ENCODE measurements around the gene FGF14. TPM values are rescaled to one million over a fixed set of nuclear protein-coding genes. Genes with fewer than 3 reads are reported as not detected.

The FGF14 gene
- total and polyA plus RNA-seq, 2 of the 4 experiments (the other 2 are of a cell fraction): under 0.01 TPM; not detected in 1

DNA sequence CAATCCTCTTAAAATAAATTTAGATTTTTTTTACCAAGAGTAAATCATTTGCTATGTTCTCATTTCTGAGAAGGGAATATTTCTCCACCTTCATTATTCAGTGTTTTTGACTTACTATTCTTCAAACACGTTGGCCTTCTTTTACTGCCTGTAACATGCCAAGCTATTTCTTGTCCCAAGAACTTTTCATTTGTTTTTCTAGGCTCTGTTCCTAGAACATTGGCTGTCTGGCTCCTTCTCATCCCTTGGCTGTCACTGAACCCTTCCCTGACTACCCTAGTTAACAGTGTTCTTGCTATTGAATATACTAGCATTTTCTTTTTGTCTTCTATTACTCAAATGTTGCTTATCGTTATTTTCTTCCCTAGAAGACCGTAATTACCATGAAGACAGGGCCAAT lies 701.2 kb downstream of the FGF14 start:
- H4K91ac ChIP-seq (ENCODE audit: insufficient read depth, low read depth, low read length): no peak overlapping the region
- no peaks in the 10 kb centered on the region for H3K4me1 ChIP-seq (ENCODE audit: control insufficient read depth, insufficient read depth, low read length)
- H3K14ac ChIP-seq (replicated peaks; ENCODE audit: low read depth, low read length): no peak overlapping the region
- H3K4me2 ChIP-seq (ENCODE audit: low read depth, low read length): no peak overlapping the region
- no peak overlapping the region for H2AK5ac ChIP-seq (ENCODE audit: low read depth, low read length)
- H3K9me1 ChIP-seq (ENCODE audit: insufficient read depth, low read length): no peaks in the 10 kb centered on the region
- no peak overlapping the region for H2BK20ac ChIP-seq (ENCODE audit: low read depth, low read length)
- DNase-seq (no peak), ATAC-seq (ENCODE audit: low read depth) (no peak)
- H3K9me3 ChIP-seq (ENCODE audit: control insufficient read depth, insufficient read depth, low read length): no peaks in the 10 kb centered on the region
- WGBS, 2 experiments (ENCODE audit: extremely low coverage in 2 of 2, insufficient read length in 1 of 2): 100% methylated on average over 1 of the region's 3 CpGs; no CpG with 5 or more reads in 1 of the 2 experiments
- dilution Hi-C loops (cut with HindIII; ENCODE audit: low sequenced_read_pairs, unreplicated experiment) (no loop called here), in situ Hi-C loops (cut with MboI; ENCODE audit: low sequenced_read_pairs) (no loop called here), intact Hi-C loops (cut with micrococcal nuclease) (no loop called here)
- no peak overlapping the region for H3K4me3 ChIP-seq (ENCODE audit: insufficient read depth, low read depth, low read length)
- H3K23ac ChIP-seq (ENCODE audit: low read depth, low read length): no peak overlapping the region
- H3K56ac ChIP-seq (ENCODE audit: extremely low read depth, insufficient read depth, low read length): no peak overlapping the region
- no peak overlapping the region for H2BK15ac ChIP-seq (ENCODE audit: low read depth, low read length)
- no peaks in the 10 kb centered on the region for H4K20me1 ChIP-seq (ENCODE audit: insufficient read depth, low read length)
- H3K36me3 ChIP-seq (ENCODE audit: control insufficient read depth, insufficient read depth, low read length): no peaks in the 10 kb centered on the region
- no peak overlapping the region for H4K5ac ChIP-seq (ENCODE audit: low read depth, low read length)
- CTCF ChIA-PET: no interaction called here
- H3K9ac ChIP-seq (ENCODE audit: low read depth, low read length): no peak overlapping the region
- no peak overlapping the region for H4K8ac ChIP-seq (ENCODE audit: low read depth in 2 of 2, low read length in 2 of 2)
- H3K4ac ChIP-seq (ENCODE audit: low read depth, low read length): no peak overlapping the region
- H2BK5ac ChIP-seq (ENCODE audit: low read depth, low read length, poor library complexity, severe bottlenecking): no peak overlapping the region
- H2AFZ ChIP-seq (replicated peaks; ENCODE audit: low read length, poor library complexity): no peak overlapping the region
- H3K27me3 ChIP-seq (ENCODE audit: control insufficient read depth, insufficient read depth, low read length): no peaks in the 10 kb centered on the region
- TF ChIP-seq CHD1 (IDR thresholded peaks at IDR 0.05; ENCODE audit: low read depth, low read length) (no peak), MXI1 (IDR thresholded peaks at IDR 0.05; ENCODE audit: borderline replicate concordance, low read depth, low read length) (no peak), BHLHE40 (IDR thresholded peaks at IDR 0.05; ENCODE audit: low read depth, low read length) (no peak), NFE2L2 (IDR thresholded peaks at IDR 0.05; ENCODE audit: low read depth, low read length) (no peak), RFX5 (IDR thresholded peaks at IDR 0.05; ENCODE audit: low read depth, low read length) (no peak), RAD21 (IDR thresholded peaks at IDR 0.05; ENCODE audit: low read length) (no peak), CEBPB (IDR thresholded peaks at IDR 0.05; ENCODE audit: low read depth, low read length) (no peak), RCOR1 (IDR thresholded peaks at IDR 0.05; ENCODE audit: insufficient replicate concordance, low read length) (no peak), POLR2A (IDR thresholded peaks at IDR 0.05; ENCODE audit: low read depth, low read length) (no peak), MAZ (IDR thresholded peaks at IDR 0.05; ENCODE audit: borderline replicate concordance, low read depth, low read length) (no peak), FOS (IDR thresholded peaks at IDR 0.05; ENCODE audit: low read depth, low read length) (no peak), MAFK (IDR thresholded peaks at IDR 0.05; ENCODE audit: low read depth, low read length) (no peak), SMC3 (IDR thresholded peaks at IDR 0.05; ENCODE audit: low read depth, low read length) (no peak)
- TF ChIP-seq, protein P1, sequence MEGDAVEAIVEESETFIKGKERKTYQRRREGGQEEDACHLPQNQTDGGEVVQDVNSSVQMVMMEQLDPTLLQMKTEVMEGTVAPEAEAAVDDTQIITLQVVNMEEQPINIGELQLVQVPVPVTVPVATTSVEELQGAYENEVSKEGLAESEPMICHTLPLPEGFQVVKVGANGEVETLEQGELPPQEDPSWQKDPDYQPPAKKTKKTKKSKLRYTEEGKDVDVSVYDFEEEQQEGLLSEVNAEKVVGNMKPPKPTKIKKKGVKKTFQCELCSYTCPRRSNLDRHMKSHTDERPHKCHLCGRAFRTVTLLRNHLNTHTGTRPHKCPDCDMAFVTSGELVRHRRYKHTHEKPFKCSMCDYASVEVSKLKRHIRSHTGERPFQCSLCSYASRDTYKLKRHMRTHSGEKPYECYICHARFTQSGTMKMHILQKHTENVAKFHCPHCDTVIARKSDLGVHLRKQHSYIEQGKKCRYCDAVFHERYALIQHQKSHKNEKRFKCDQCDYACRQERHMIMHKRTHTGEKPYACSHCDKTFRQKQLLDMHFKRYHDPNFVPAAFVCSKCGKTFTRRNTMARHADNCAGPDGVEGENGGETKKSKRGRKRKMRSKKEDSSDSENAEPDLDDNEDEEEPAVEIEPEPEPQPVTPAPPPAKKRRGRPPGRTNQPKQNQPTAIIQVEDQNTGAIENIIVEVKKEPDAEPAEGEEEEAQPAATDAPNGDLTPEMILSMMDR (conservative IDR thresholded peaks at IDR 0.05; ENCODE audit: low read depth, low read length): no peak
- TF ChIP-seq, protein P2, sequence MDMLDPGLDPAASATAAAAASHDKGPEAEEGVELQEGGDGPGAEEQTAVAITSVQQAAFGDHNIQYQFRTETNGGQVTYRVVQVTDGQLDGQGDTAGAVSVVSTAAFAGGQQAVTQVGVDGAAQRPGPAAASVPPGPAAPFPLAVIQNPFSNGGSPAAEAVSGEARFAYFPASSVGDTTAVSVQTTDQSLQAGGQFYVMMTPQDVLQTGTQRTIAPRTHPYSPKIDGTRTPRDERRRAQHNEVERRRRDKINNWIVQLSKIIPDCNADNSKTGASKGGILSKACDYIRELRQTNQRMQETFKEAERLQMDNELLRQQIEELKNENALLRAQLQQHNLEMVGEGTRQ (IDR thresholded peaks at IDR 0.05; ENCODE audit: low read depth, low read length): no peak
- TF ChIP-seq, protein P3, sequence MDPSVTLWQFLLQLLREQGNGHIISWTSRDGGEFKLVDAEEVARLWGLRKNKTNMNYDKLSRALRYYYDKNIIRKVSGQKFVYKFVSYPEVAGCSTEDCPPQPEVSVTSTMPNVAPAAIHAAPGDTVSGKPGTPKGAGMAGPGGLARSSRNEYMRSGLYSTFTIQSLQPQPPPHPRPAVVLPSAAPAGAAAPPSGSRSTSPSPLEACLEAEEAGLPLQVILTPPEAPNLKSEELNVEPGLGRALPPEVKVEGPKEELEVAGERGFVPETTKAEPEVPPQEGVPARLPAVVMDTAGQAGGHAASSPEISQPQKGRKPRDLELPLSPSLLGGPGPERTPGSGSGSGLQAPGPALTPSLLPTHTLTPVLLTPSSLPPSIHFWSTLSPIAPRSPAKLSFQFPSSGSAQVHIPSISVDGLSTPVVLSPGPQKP (IDR thresholded peaks at IDR 0.05; ENCODE audit: borderline replicate concordance, low read depth, low read length): no peak
- H3K27ac ChIP-seq (ENCODE audit: insufficient read depth, low read length): no peak overlapping the region
- H2BK120ac ChIP-seq (ENCODE audit: low read depth, low read length): no peak overlapping the region
- no peaks in the 10 kb centered on the region for H3K79me1 ChIP-seq (ENCODE audit: low read depth in 1 of 2, low read length in 2 of 2)
- no TSS peak for BruUV-seq (replicated peaks)
- no peak overlapping the region for H2AK9ac ChIP-seq (replicated peaks; ENCODE audit: low read depth, low read length, poor library complexity)
- POLR2A ChIA-PET (ENCODE audit: unreplicated experiment): no interaction called here
- no peak overlapping the region for H3K18ac ChIP-seq (ENCODE audit: low read depth, low read length)

Data from IMR-90 (cell line).